Suprapubic skin (tissue), 4 donors: ENCODE measurements around the gene TBC1D16. TPM values are rescaled to one million over a fixed set of nuclear protein-coding genes. Genes with fewer than 3 reads are reported as not detected.
A peak's percentile ranks its signal among the peaks of the same experiment; 100 is the strongest.
"Not testable (repeated sequence)": the region's sequence is repeated elsewhere in the genome, so short reads cannot be mapped to it uniquely, and the experiment has no call there.

Source experiments
- DNase-seq, 2 donors: peaks; one replicate each; pipeline ENCODE4 v3.0.0-alpha.2; 2019; ENCODE audit warnings: low spot score in 2 of 2
- H3K27ac ChIP-seq: fragments of 200-600 bp; sonication (generic); one replicate; pipeline ENCODE4 v1.5.1; 2019
- H3K27me3 ChIP-seq: fragments of 200-600 bp; sonication (generic); one replicate; pipeline ENCODE4 v1.5.1; 2019
- H3K36me3 ChIP-seq: fragments of 200-600 bp; sonication (generic); one replicate; pipeline ENCODE4 v1.5.1; 2019
- H3K4me1 ChIP-seq: fragments of 200-600 bp; sonication (generic); one replicate; pipeline ENCODE4 v1.5.1; 2019
- H3K4me3 ChIP-seq: fragments of 200-600 bp; sonication (generic); one replicate; pipeline ENCODE4 v1.5.1; 2019; ENCODE audit warnings: mild to moderate bottlenecking
- H3K9me3 ChIP-seq: fragments of 200-600 bp; sonication (generic); one replicate; pipeline ENCODE4 v1.5.1; 2019
- EP300 ChIP-seq: sonication (generic); formaldehyde crosslinking; IDR thresholded peaks from one replicate; pipeline ENCODE4 v1.6.1; 2017; ENCODE audit warnings: antibody characterized with exemption
- POLR2A ChIP-seq, 2 donors: fragments of 450-650 bp; IDR thresholded peaks; one replicate each; pipeline ENCODE4 v1.6.1; 2017; ENCODE audit warnings: antibody characterized with exemption in 2 of 2, mild to moderate bottlenecking in 2 of 2, moderate library complexity in 2 of 2
- POLR2AphosphoS5 ChIP-seq, 3 donors: sonication (generic); formaldehyde crosslinking; IDR thresholded peaks; one replicate each; pipeline ENCODE4 v1.6.1; 2017; ENCODE audit warnings: antibody characterized with exemption in 3 of 3
- WGBS: methylation state at CpG from one replicate; pipeline ENCODE4 v1.1.5; 2018; 5-methylcytosine and 5-hydroxymethylcytosine counted together
- total RNA-seq, 4 donors: library from RNA; depleted of rRNA; stranded (reverse); fragments of >200 nt; gene quantifications; one replicate each; pipeline ENCODE4 v1.1.0, GENCODE V29; 2016
- TF ChIP-seq, protein P1 (sequence below), 2 donors: fragments of 200-600 bp in 1 of 2; fragments of 450-650 bp in 1 of 2; sonication (generic) in 1 of 2; IDR thresholded peaks; one replicate each; pipeline ENCODE4 v1.5.1; 2016 to 2019; ENCODE audit warnings: antibody characterized with exemption in 2 of 2, mild to moderate bottlenecking in 1 of 2, moderate library complexity in 1 of 2

Gene TBC1D16
- total RNA-seq, 4 donors from 2014 or later, result 18.6 to 33.6 (median 22.7) TPM

DNA sequence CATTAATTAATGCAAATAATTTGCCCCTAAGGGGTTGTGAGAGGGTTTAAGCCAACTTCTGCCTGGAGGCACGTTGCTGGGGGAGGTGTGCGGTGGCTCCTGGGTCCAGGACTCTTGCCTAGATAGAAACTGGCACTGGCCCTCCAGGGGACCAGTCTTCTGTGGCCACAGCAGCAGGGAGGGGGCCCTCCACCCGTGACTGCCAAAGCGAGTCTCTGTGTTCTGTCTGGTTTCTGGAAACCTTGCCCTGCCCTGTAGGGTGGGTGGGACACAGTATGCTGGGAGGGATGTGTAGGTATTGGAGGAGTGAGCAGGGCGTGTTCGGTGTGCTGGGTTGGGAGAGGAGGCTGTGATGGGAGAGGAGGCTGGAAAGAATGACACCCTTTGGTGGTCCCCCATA lies 78.8 kb downstream of the TBC1D16 start:
- Histone ChIP-seq H3K4me3 (no peak overlapping the region), H3K4me1 (peaks cover 9% of the 10 kb centered on the region), H3K27ac (no peak overlapping the region), H3K9me3 (no peaks in the 10 kb centered on the region), H3K27me3 (no peaks in the 10 kb centered on the region), H3K36me3 (no peaks in the 10 kb centered on the region)
- TF ChIP-seq POLR2AphosphoS5 (IDR thresholded peaks at IDR 0.05) (no peak), EP300 (no peak), POLR2A (IDR thresholded peaks at IDR 0.05) (no peak)
- TF ChIP-seq, protein P1, sequence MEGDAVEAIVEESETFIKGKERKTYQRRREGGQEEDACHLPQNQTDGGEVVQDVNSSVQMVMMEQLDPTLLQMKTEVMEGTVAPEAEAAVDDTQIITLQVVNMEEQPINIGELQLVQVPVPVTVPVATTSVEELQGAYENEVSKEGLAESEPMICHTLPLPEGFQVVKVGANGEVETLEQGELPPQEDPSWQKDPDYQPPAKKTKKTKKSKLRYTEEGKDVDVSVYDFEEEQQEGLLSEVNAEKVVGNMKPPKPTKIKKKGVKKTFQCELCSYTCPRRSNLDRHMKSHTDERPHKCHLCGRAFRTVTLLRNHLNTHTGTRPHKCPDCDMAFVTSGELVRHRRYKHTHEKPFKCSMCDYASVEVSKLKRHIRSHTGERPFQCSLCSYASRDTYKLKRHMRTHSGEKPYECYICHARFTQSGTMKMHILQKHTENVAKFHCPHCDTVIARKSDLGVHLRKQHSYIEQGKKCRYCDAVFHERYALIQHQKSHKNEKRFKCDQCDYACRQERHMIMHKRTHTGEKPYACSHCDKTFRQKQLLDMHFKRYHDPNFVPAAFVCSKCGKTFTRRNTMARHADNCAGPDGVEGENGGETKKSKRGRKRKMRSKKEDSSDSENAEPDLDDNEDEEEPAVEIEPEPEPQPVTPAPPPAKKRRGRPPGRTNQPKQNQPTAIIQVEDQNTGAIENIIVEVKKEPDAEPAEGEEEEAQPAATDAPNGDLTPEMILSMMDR (IDR thresholded peaks at IDR 0.05), result no peak
- DNase-seq, result peak; percentile 50 to 62
- WGBS, result 82% methylated on average over 6 of the region's 6 CpGs

DNA sequence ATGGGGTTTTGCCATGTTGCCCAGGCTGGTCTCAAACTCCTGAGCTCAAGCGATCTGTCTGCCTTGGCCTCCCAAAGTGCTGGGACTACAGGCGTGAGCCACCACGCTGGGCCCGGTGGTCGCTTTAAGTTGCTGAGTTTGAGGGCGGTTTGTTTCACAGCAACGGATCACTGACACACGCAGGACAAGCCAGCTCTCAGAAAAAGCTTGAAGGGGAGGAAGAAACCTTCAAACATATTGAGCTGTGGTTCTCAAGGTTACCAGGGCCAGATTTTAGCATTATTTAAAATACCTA lies 79.3 kb downstream of the TBC1D16 start:
- H3K4me1 ChIP-seq, result peaks cover 14% of the 10 kb centered on the region
- not testable (repeated sequence) for H3K27me3 ChIP-seq, H3K9me3 ChIP-seq, H3K4me3 ChIP-seq, H3K36me3 ChIP-seq, DNase-seq, H3K27ac ChIP-seq
- 84% methylated on average over 8 of the region's 8 CpGs for WGBS

DNA sequence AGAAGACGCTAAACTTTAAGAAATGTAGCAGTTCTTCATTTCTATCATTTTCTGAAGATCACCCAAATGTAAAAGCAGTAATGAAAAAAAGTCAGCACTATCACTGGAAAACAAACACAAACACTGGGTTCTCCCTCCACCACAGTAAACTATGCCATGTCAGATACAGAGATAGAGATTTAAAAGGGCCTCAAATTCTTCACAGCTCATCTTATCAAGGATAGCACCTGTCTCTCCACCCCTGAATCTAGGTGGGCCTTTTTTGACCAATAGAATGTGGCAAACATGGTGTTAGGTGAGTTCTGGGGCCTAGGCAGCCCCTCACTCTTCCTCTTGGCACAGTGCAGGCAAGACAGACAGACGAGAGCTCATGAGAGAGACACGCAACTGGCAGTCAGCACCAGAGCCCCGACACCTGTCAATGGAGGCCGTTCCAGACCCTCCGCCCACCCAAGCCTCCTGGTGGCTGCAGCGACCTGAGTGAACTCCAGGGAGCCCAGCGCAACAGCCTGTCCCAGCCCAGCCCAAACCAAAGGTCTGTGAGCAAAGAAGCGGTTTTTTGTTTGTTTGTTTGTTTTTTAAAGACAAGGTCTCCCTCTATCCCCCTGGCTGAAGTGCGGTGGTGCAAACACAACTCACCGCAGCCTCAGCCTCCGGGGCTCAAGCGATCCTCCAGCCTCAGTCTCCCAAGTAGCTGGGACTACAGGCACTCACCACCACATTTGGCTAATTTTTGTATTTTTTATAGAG lies 79.8 kb downstream of the TBC1D16 start:
- H3K27ac ChIP-seq, result no peak overlapping the region
- DNase-seq, result peak in 1 of 2 donors; percentile 54
- no peaks in the 10 kb centered on the region for H3K27me3 ChIP-seq
- H3K4me1 ChIP-seq, result peaks cover 19% of the 10 kb centered on the region
- no peak overlapping the region for H3K4me3 ChIP-seq
- TF ChIP-seq, protein P1 (IDR thresholded peaks at IDR 0.05), result no peak
- TF ChIP-seq EP300 (no peak), POLR2A (IDR thresholded peaks at IDR 0.05) (no peak), POLR2AphosphoS5 (IDR thresholded peaks at IDR 0.05) (no peak)
- no peaks in the 10 kb centered on the region for H3K9me3 ChIP-seq
- no peaks in the 10 kb centered on the region for H3K36me3 ChIP-seq
- WGBS, result 96% methylated on average over 8 of the region's 13 CpGs

DNA sequence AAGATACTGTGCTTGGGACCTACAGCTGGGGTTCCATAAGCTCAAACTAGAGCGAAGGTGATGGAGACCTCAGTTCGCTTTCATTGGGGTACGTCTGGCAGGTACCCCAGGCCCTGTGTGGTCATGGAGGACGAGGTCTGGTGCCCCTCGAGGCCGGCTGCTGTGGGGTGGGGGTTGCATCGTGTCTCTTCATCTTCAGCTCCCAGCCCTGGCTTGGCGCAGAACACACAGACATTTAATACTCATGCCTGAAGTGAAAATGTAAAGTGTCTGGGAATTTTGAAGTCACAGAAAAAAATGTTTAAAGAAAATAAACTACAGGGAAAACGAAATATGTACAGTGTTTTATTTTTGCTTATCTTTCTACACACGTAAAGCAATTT lies 80.5 kb downstream of the TBC1D16 start:
- no peaks in the 10 kb centered on the region for H3K9me3 ChIP-seq
- peak in 1 of 2 donors; percentile 43 for DNase-seq

DNA sequence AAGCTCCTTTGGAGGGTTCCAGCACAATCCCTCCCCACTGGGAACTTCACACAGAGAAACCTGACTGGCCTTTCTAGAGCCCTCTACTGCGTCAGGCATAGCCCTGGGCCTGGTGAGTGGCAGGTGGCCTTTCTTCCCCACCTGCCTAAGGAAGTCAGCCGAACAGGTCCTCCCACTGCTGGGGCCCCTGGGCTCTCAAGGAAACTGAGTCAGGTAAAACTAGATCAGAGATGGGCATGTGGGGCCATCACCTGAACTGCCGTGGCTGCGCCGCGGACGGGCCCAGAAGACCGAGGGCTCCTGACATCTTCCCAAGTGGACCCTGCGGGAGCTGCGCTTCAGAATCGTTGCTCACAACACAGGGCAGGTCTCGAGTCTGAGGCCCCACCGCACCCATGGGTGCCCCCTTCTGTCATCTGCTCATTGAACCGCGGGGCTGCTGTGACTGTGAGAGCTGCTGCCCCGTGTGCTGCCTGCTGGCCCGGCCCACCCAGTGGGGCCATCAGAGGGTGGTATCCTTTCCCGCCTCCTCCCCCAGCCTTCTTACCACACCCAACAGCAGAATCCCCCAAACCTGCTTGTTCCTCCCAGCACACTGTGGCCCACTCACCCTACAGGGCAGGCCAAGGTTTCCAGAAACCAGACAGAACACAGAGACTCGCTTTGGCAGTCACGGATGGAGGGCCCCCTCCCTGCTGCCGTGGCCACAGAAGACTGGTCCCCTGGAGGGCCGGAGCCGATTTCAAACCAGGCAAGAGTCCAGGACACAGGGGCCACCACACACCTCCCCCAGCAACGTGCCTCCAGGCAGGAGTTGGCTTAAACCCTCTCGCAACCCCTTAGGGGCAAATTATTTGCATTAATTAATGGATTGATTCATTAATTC lies 81.1 kb downstream of the TBC1D16 start:
- Histone ChIP-seq H3K4me1 (peaks cover 19% of the 10 kb centered on the region), H3K27ac (no peak overlapping the region), H3K9me3 (no peaks in the 10 kb centered on the region), H3K36me3 (peaks cover 12% of the 10 kb centered on the region), H3K27me3 (no peaks in the 10 kb centered on the region), H3K4me3 (no peak overlapping the region)
- 91% methylated on average over 21 of the region's 25 CpGs for WGBS
- DNase-seq, result peak in 1 of 2 donors; percentile 74
- TF ChIP-seq POLR2A (IDR thresholded peaks at IDR 0.05), result no peak
- TF ChIP-seq EP300, result no peak
- TF ChIP-seq, protein P1 (IDR thresholded peaks at IDR 0.05), result no peak
- TF ChIP-seq POLR2AphosphoS5 (IDR thresholded peaks at IDR 0.05), result no peak

More for the DNA sequence above, 80.5 kb downstream of the TBC1D16 start:
- WGBS, result 86% methylated on average over 10 of the region's 10 CpGs
- no peak overlapping the region for H3K4me3 ChIP-seq
- TF ChIP-seq EP300 (no peak), POLR2AphosphoS5 (IDR thresholded peaks at IDR 0.05) (no peak), POLR2A (IDR thresholded peaks at IDR 0.05) (no peak)
- TF ChIP-seq, protein P1 (IDR thresholded peaks at IDR 0.05), result no peak
- H3K36me3 ChIP-seq, result peaks cover 6% of the 10 kb centered on the region
- no peak overlapping the region for H3K27ac ChIP-seq
- peaks cover 19% of the 10 kb centered on the region for H3K4me1 ChIP-seq
- H3K27me3 ChIP-seq, result no peaks in the 10 kb centered on the region
